Measurements from ENCODE around the gene MRGPRG.

The MRGPRG gene

GRCh38 chr11:3202759-3203158 lies 15.9 kb downstream of the MRGPRG start:
- no peak for FAIRE-seq

GRCh38 chr11:3202305-3202704 lies 16.3 kb downstream of the MRGPRG start:
- FAIRE-seq (no peak), DNase-seq (ENCODE audit: insufficient read length, low spot score) (no peak)
- no peak for TF ChIP-seq CTCF (IDR thresholded peaks at IDR 0.05; ENCODE audit: insufficient read depth, missing control alignments)

More at GRCh38 chr11:3202759-3203158, 15.9 kb downstream of the MRGPRG start:
- no peak for TF ChIP-seq CTCF (IDR thresholded peaks at IDR 0.05; ENCODE audit: insufficient read depth, missing control alignments)
- no peak for DNase-seq (ENCODE audit: insufficient read length, low spot score)

- FAIRE-seq (no peak), DNase-seq (ENCODE audit: insufficient read length, low spot score) (no peak)
- no peak for TF ChIP-seq CTCF (IDR thresholded peaks at IDR 0.05; ENCODE audit: insufficient read depth, missing control alignments)
These were observed 16.9 kb downstream of the MRGPRG start for GRCh38 chr11:3201677-3202181.

GRCh38 chr11:3201112-3201581 lies 17.5 kb downstream of the MRGPRG start:
- DNase-seq (ENCODE audit: insufficient read length, low spot score): no peak
- no peak for TF ChIP-seq CTCF (IDR thresholded peaks at IDR 0.05; ENCODE audit: insufficient read depth, missing control alignments)
- no peak for FAIRE-seq

GRCh38 chr11:3200388-3201111 lies 18.1 kb downstream of the MRGPRG start:
- FAIRE-seq: no peak
- no peak for TF ChIP-seq CTCF (IDR thresholded peaks at IDR 0.05; ENCODE audit: insufficient read depth, missing control alignments)
- DNase-seq (ENCODE audit: insufficient read length, low spot score): no peak

GRCh38 chr11:3199537-3200295 lies 18.9 kb downstream of the MRGPRG start:
- no peak for DNase-seq (ENCODE audit: insufficient read length, low spot score)
- no peak for FAIRE-seq
- no peak for TF ChIP-seq CTCF (IDR thresholded peaks at IDR 0.05; ENCODE audit: insufficient read depth, missing control alignments)

All from D721Med (cell line).